Measurements from ENCODE around the gene LIPM.

LIPM gene

GRCh38 chr10:88800152-88801125, 2.1 kb upstream of the LIPM start:
- no peaks in the 10 kb centered on the region for H3K79me2 ChIP-seq (ENCODE audit: control insufficient read depth, insufficient read depth, low read length, unreplicated experiment)

DNA sequence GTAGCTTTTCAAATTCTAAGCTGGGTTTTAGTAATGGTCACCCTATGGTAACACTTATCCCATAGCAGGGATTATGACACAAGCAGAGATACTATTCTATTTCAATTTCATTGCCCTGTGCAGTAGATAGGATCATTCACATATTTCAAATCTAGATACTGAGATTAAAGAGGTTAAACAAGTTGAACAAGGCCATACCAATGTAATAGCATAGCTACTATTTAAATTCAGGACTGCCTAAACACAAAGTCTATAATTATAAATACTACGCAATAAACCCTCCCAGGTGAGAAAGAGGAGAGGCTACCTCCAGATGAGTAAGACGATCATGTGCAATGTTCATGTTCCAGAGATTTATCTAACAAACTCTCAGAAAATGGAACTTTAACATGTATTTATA, 1.1 kb downstream of the LIPM start:
- no peaks in the 10 kb centered on the region for H3K36me3 ChIP-seq (ENCODE audit: insufficient read depth, low read length)
- H3K4me1 ChIP-seq (ENCODE audit: control insufficient read depth, insufficient read depth, low read length, unreplicated experiment): peaks cover 21% of the 10 kb centered on the region
- no peaks in the 10 kb centered on the region for H3K27me3 ChIP-seq (ENCODE audit: insufficient read depth, low read length)
- no peak overlapping the region for H3K4me3 ChIP-seq (ENCODE audit: low read depth, low read length)
- no peak overlapping the region for H2AFZ ChIP-seq (ENCODE audit: low read length, unreplicated experiment)
- no peak overlapping the region for H3K27ac ChIP-seq (ENCODE audit: low read depth, low read length)
- no peaks in the 10 kb centered on the region for H3K79me2 ChIP-seq (ENCODE audit: control insufficient read depth, insufficient read depth, low read length, unreplicated experiment)

More at GRCh38 chr10:88800152-88801125, 2.1 kb upstream of the LIPM start:
- no peaks in the 10 kb centered on the region for H3K27me3 ChIP-seq (ENCODE audit: insufficient read depth, low read length)
- peaks cover 14% of the 10 kb centered on the region for H3K4me1 ChIP-seq (ENCODE audit: control insufficient read depth, insufficient read depth, low read length, unreplicated experiment)
- H3K4me3 ChIP-seq (ENCODE audit: low read depth, low read length): no peak overlapping the region
- H3K27ac ChIP-seq (ENCODE audit: low read depth, low read length): no peak overlapping the region
- no peaks in the 10 kb centered on the region for H3K36me3 ChIP-seq (ENCODE audit: insufficient read depth, low read length)
- no peak overlapping the region for H2AFZ ChIP-seq (ENCODE audit: low read length, unreplicated experiment)

DNA sequence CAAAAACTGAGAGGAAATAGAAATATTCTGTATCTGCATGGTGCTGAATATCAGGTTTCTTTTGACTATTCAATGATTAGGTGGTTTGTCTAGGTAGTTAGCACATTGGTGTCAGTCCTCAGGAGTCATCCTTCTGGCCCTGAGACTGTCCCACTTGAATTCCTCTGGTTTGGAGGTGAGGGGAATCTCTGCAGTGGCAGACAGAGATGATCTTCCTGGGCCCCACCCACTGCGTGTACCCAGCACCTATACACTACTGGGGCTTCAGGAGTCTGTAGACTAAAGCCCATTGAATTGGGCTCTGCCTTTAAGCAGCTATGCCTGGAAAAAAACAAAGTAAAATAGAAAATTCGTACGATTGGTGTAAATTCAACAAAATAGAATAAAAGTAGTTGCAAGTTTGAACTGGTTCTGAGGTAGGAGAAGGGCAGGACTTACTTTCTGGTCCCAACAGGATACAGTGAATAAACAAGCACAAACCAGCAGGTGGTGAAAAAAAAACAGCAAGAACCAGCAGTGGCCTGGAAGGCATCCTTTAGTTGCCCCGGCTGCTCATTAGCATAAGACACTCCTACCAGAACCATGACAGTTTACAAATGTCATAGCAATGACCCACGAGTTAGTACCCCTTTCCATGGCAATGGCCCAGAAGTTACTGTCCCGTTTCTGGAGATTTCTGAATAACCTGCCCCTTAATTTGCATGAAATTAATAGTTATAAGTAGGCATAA, 1.7 kb downstream of the LIPM start:
- Histone ChIP-seq H3K4me1 (ENCODE audit: control insufficient read depth, insufficient read depth, low read length, unreplicated experiment) (peaks cover 21% of the 10 kb centered on the region), H3K27ac (ENCODE audit: low read depth, low read length) (no peak overlapping the region)

GRCh38 chr10:88805361-88805760, 2.8 kb downstream of the LIPM start:
- H3K27ac ChIP-seq (ENCODE audit: low read depth, low read length): peak overlapping the region; percentile 63
- peaks cover 20% of the 10 kb centered on the region for H3K4me1 ChIP-seq (ENCODE audit: control insufficient read depth, insufficient read depth, low read length, unreplicated experiment)
- H3K27me3 ChIP-seq (ENCODE audit: insufficient read depth, low read length): no peaks in the 10 kb centered on the region
- H3K79me2 ChIP-seq (ENCODE audit: control insufficient read depth, insufficient read depth, low read length, unreplicated experiment): no peaks in the 10 kb centered on the region
- no peak overlapping the region for H3K4me3 ChIP-seq (ENCODE audit: low read depth, low read length)
- no peaks in the 10 kb centered on the region for H3K36me3 ChIP-seq (ENCODE audit: insufficient read depth, low read length)
- H2AFZ ChIP-seq (ENCODE audit: low read length, unreplicated experiment): peak overlapping the region; percentile 45

More for the DNA sequence above, 1.7 kb downstream of the LIPM start:
- Histone ChIP-seq H3K4me3 (ENCODE audit: low read depth, low read length) (no peak overlapping the region), H3K79me2 (ENCODE audit: control insufficient read depth, insufficient read depth, low read length, unreplicated experiment) (no peaks in the 10 kb centered on the region), H2AFZ (ENCODE audit: low read length, unreplicated experiment) (no peak overlapping the region), H3K27me3 (ENCODE audit: insufficient read depth, low read length) (no peaks in the 10 kb centered on the region), H3K36me3 (ENCODE audit: insufficient read depth, low read length) (no peaks in the 10 kb centered on the region)

DNA sequence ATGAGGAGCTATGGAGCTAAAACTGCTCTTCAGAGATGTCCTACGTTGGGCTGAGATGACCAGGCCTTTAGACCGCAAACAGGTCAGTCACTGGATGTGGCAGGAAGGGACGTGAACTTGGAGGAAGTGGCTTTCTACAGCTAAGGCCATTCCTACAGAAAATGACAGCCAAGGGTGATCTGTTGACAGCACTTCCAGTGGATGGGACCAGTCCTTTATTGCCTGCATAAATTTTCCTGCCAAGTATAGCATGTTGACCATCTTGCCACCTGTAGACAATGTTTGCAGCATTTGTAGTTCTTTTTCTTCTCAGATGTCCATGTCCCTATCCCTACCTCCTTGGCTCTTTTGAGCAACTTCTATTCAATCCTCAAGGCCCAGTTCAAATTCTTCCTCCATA, 3.4 kb downstream of the LIPM start:
- no peaks in the 10 kb centered on the region for H3K27me3 ChIP-seq (ENCODE audit: insufficient read depth, low read length)
- peak overlapping the region; percentile 63 for H3K27ac ChIP-seq (ENCODE audit: low read depth, low read length)
- no peaks in the 10 kb centered on the region for H3K36me3 ChIP-seq (ENCODE audit: insufficient read depth, low read length)
- no peak overlapping the region for H3K4me3 ChIP-seq (ENCODE audit: low read depth, low read length)
- H2AFZ ChIP-seq (ENCODE audit: low read length, unreplicated experiment): peak overlapping the region; percentile 45
- H3K4me1 ChIP-seq (ENCODE audit: control insufficient read depth, insufficient read depth, low read length, unreplicated experiment): peaks cover 19% of the 10 kb centered on the region
- H3K79me2 ChIP-seq (ENCODE audit: control insufficient read depth, insufficient read depth, low read length, unreplicated experiment): no peaks in the 10 kb centered on the region

DNA sequence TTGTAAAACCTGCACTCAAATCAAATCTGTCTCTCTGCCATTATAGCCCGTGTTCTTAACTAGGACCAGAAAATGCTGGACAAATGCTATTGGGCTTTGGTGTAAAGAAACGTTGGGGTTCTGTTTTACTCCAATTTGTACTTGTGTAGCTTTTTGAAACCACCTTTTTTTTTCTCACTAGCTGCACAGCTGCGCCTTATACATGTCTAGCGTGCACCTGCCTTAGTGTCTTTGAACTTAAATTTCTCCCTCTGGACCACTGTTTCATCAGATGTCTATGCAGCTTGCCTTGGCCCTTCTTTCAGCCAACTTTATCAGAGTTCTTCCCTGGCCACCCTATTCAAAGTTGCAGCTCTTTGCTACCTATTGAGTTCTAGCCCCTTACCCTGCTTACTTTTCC, 7.1 kb downstream of the LIPM start:
- H3K27ac ChIP-seq (ENCODE audit: low read depth, low read length): no peak overlapping the region
- no peaks in the 10 kb centered on the region for H3K36me3 ChIP-seq (ENCODE audit: insufficient read depth, low read length)
- H2AFZ ChIP-seq (ENCODE audit: low read length, unreplicated experiment): no peak overlapping the region
- no peak overlapping the region for H3K4me3 ChIP-seq (ENCODE audit: low read depth, low read length)
- H3K27me3 ChIP-seq (ENCODE audit: insufficient read depth, low read length): no peaks in the 10 kb centered on the region
- no peaks in the 10 kb centered on the region for H3K79me2 ChIP-seq (ENCODE audit: control insufficient read depth, insufficient read depth, low read length, unreplicated experiment)
- peaks cover 19% of the 10 kb centered on the region for H3K4me1 ChIP-seq (ENCODE audit: control insufficient read depth, insufficient read depth, low read length, unreplicated experiment)

- peaks cover 12% of the 10 kb centered on the region for H3K4me1 ChIP-seq (ENCODE audit: control insufficient read depth, insufficient read depth, low read length, unreplicated experiment)
- H3K4me3 ChIP-seq (ENCODE audit: low read depth, low read length): no peak overlapping the region
- no peak overlapping the region for H2AFZ ChIP-seq (ENCODE audit: low read length, unreplicated experiment)
- H3K27ac ChIP-seq (ENCODE audit: low read depth, low read length): no peak overlapping the region
- no peaks in the 10 kb centered on the region for H3K27me3 ChIP-seq (ENCODE audit: insufficient read depth, low read length)
- H3K79me2 ChIP-seq (ENCODE audit: control insufficient read depth, insufficient read depth, low read length, unreplicated experiment): no peaks in the 10 kb centered on the region
- no peaks in the 10 kb centered on the region for H3K36me3 ChIP-seq (ENCODE audit: insufficient read depth, low read length)
These were observed 7.8 kb downstream of the LIPM start for GRCh38 chr10:88810196-88810961.

DNA sequence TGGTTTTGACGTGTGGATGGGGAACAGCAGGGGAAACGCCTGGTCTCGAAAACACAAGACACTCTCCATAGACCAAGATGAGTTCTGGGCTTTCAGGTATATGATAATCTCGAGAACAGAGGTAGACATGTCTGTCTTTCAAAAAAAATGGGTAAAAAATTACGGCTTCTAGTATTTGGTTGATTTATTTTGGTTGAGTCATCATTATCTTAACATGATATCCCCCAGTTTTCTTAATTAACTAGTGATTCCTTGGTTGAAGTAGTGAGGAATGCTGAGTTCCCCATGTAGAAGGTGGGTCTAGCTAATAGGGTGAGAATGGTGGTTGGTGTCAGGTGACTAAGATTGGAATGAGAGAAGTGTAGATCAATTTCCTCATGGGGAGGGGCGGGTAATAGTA, 10.7 kb downstream of the LIPM start:
- H3K79me2 ChIP-seq (ENCODE audit: control insufficient read depth, insufficient read depth, low read length, unreplicated experiment): no peaks in the 10 kb centered on the region
- peaks cover 5% of the 10 kb centered on the region for H3K4me1 ChIP-seq (ENCODE audit: control insufficient read depth, insufficient read depth, low read length, unreplicated experiment)
- H3K4me3 ChIP-seq (ENCODE audit: low read depth, low read length): no peak overlapping the region
- H3K36me3 ChIP-seq (ENCODE audit: insufficient read depth, low read length): no peaks in the 10 kb centered on the region
- H2AFZ ChIP-seq (ENCODE audit: low read length, unreplicated experiment): no peak overlapping the region
- H3K27ac ChIP-seq (ENCODE audit: low read depth, low read length): no peak overlapping the region
- no peaks in the 10 kb centered on the region for H3K27me3 ChIP-seq (ENCODE audit: insufficient read depth, low read length)

DNA sequence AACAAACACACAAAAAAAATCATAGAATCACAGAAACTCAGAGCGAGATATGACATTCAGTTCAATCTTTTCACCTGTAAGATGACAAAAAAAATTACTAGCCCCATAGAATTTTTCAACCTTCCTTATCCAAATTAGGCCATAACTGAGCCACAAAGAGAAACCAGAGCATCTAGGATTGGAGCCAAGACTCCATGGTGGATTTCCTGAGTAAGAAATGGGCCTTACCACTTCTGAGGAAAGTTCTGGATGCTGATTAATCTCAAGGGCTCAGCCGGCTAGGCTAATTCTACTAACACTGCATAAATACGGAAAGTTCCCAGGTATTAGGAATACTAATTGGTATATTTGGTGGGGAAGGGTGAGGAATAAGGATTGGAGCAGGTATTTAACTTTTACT, 16.8 kb downstream of the LIPM start:
- Histone ChIP-seq H3K79me2 (ENCODE audit: control insufficient read depth, insufficient read depth, low read length, unreplicated experiment) (no peaks in the 10 kb centered on the region), H3K27ac (ENCODE audit: low read depth, low read length) (no peak overlapping the region), H3K4me1 (ENCODE audit: control insufficient read depth, insufficient read depth, low read length, unreplicated experiment) (peaks cover 6% of the 10 kb centered on the region), H3K4me3 (ENCODE audit: low read depth, low read length) (no peak overlapping the region), H2AFZ (ENCODE audit: low read length, unreplicated experiment) (no peak overlapping the region), H3K36me3 (ENCODE audit: insufficient read depth, low read length) (no peaks in the 10 kb centered on the region), H3K27me3 (ENCODE audit: insufficient read depth, low read length) (no peaks in the 10 kb centered on the region)

- no peak overlapping the region for H2AFZ ChIP-seq (ENCODE audit: low read length, unreplicated experiment)
- H3K4me3 ChIP-seq (ENCODE audit: low read depth, low read length): no peak overlapping the region
- no peaks in the 10 kb centered on the region for H3K79me2 ChIP-seq (ENCODE audit: control insufficient read depth, insufficient read depth, low read length, unreplicated experiment)
- H3K27me3 ChIP-seq (ENCODE audit: insufficient read depth, low read length): no peaks in the 10 kb centered on the region
- peaks cover 6% of the 10 kb centered on the region for H3K4me1 ChIP-seq (ENCODE audit: control insufficient read depth, insufficient read depth, low read length, unreplicated experiment)
- no peaks in the 10 kb centered on the region for H3K36me3 ChIP-seq (ENCODE audit: insufficient read depth, low read length)
- peak overlapping the region; percentile 4; the same call in 1 of the 2 replicates for H3K27ac ChIP-seq (ENCODE audit: low read depth, low read length)
These were observed 18.3 kb downstream of the LIPM start for GRCh38 chr10:88820748-88821401.

All from ACC112 (cell line).